ENCODE measurements around the gene CYP46A1.

CYP46A1 gene

DNA sequence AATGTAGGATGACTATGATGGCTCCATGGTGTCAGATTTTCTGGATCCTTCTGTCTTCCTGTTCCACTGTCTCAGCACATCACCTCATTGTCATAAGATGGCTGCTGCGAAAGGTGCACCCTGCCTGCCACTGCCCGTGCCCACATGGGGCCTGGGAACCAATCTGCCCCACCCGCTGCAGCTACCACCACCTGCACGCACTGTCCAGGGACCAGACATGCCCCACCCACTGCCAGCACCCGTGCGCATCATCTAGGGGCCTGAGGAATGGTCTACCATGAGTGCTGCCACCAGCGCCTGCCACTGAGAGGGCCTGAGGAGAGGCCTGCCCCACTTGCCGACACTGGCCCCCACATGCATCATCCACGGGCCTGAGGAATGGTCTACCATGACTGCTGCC, 23.8 kb downstream of the CYP46A1 start:
- TF ChIP-seq, protein P1, sequence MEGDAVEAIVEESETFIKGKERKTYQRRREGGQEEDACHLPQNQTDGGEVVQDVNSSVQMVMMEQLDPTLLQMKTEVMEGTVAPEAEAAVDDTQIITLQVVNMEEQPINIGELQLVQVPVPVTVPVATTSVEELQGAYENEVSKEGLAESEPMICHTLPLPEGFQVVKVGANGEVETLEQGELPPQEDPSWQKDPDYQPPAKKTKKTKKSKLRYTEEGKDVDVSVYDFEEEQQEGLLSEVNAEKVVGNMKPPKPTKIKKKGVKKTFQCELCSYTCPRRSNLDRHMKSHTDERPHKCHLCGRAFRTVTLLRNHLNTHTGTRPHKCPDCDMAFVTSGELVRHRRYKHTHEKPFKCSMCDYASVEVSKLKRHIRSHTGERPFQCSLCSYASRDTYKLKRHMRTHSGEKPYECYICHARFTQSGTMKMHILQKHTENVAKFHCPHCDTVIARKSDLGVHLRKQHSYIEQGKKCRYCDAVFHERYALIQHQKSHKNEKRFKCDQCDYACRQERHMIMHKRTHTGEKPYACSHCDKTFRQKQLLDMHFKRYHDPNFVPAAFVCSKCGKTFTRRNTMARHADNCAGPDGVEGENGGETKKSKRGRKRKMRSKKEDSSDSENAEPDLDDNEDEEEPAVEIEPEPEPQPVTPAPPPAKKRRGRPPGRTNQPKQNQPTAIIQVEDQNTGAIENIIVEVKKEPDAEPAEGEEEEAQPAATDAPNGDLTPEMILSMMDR (IDR thresholded peaks at IDR 0.05; ENCODE audit: extremely low read depth, missing control alignments), result no peak

GRCh38 chr14:99708449-99708848, 24.4 kb downstream of the CYP46A1 start:
- DNase-seq (ENCODE audit: low spot score), result no peak
- TF ChIP-seq, protein P1 (IDR thresholded peaks at IDR 0.05; ENCODE audit: extremely low read depth, missing control alignments), result no peak

More for the DNA sequence above, 23.8 kb downstream of the CYP46A1 start:
- DNase-seq (ENCODE audit: low spot score), result no peak

- no peak for DNase-seq (ENCODE audit: low spot score)
- TF ChIP-seq, protein P1 (IDR thresholded peaks at IDR 0.05; ENCODE audit: extremely low read depth, missing control alignments), result no peak
Measured at GRCh38 chr14:99713972-99714371, 29.9 kb downstream of the CYP46A1 start.

DNA sequence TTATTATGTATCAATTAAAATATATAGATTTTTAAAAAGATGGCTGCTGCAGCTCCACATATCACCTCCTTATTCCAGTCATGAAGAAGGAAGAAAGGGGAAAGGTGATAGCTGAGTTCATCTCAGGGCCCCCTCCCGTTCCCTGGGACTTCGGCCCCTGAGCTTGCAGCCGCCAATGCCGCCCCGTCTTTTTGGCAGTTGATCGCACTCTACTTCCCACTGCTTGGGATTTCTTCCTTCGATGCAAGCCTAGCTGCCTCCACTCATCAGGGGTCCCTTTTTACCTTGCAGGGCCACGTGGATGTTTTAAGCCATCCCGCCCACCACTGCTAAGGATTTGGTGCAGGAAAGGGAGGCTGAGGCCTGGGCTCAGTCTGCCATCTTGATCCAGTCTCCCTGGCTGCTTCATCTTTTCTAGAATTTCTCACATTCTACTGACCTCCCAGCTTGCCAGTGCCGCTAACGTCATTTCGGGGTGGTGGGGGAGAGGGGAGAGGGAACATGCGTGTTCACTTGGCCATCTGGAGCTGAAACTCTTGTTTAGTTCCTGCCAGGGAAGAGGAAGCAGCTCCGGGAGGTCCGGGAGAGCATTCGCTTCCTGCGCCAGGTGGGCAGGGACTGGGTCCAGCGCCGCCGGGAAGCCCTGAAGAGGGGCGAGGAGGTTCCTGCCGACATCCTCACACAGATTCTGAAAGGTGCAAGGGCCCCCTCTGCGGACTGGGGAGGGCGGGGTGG, 31.3 kb downstream of the CYP46A1 start:
- no peak for DNase-seq (ENCODE audit: low spot score)

GRCh38 chr14:99716091-99716849, 32.2 kb downstream of the CYP46A1 start:
- TF ChIP-seq, protein P1 (IDR thresholded peaks at IDR 0.05; ENCODE audit: extremely low read depth, missing control alignments), result no peak
- DNase-seq (ENCODE audit: low spot score), result no peak

More for the DNA sequence above, 31.3 kb downstream of the CYP46A1 start:
- TF ChIP-seq, protein P1 (IDR thresholded peaks at IDR 0.05; ENCODE audit: extremely low read depth, missing control alignments), result no peak

GRCh38 chr14:99716850-99717681, 33.0 kb downstream of the CYP46A1 start:
- no peak for DNase-seq (ENCODE audit: low spot score)
- TF ChIP-seq, protein P1 (IDR thresholded peaks at IDR 0.05; ENCODE audit: extremely low read depth, missing control alignments), result no peak

All from GM20000 (cell line).